ENCODE data around the gene ABR.

Gene ABR

DNA sequence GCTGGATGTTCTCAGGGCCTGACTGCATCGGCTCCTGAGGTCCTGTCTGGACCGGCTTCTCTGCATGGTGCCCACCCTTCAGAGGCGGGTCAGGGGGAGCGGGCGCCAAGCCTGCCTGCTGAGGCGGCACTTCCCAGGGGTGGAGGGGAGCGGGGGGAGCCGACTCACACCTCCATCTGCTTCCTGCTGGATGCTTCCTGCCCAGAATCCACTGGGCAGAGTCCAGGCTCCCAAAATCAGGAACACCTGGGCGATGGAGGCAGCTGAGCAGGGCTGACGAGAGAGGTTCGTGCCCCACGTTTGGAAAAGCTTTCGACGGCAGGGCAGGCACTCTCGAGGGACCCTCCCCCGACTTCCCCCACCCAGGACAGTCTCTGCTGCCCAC is 140.7 kb downstream of the ABR start:
- TF ChIP-seq, protein P1, sequence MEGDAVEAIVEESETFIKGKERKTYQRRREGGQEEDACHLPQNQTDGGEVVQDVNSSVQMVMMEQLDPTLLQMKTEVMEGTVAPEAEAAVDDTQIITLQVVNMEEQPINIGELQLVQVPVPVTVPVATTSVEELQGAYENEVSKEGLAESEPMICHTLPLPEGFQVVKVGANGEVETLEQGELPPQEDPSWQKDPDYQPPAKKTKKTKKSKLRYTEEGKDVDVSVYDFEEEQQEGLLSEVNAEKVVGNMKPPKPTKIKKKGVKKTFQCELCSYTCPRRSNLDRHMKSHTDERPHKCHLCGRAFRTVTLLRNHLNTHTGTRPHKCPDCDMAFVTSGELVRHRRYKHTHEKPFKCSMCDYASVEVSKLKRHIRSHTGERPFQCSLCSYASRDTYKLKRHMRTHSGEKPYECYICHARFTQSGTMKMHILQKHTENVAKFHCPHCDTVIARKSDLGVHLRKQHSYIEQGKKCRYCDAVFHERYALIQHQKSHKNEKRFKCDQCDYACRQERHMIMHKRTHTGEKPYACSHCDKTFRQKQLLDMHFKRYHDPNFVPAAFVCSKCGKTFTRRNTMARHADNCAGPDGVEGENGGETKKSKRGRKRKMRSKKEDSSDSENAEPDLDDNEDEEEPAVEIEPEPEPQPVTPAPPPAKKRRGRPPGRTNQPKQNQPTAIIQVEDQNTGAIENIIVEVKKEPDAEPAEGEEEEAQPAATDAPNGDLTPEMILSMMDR (IDR thresholded peaks at IDR 0.05; ENCODE audit: low read depth, low read length) = no peak
- DNase-seq (ENCODE audit: extremely low read depth, low read depth) = no peak

GRCh38 chr17:1038459-1039122 is 141.2 kb downstream of the ABR start:
- DNase-seq (ENCODE audit: extremely low read depth, low read depth) = no peak
- TF ChIP-seq, protein P1 (IDR thresholded peaks at IDR 0.05; ENCODE audit: low read depth, low read length) = no peak

DNA sequence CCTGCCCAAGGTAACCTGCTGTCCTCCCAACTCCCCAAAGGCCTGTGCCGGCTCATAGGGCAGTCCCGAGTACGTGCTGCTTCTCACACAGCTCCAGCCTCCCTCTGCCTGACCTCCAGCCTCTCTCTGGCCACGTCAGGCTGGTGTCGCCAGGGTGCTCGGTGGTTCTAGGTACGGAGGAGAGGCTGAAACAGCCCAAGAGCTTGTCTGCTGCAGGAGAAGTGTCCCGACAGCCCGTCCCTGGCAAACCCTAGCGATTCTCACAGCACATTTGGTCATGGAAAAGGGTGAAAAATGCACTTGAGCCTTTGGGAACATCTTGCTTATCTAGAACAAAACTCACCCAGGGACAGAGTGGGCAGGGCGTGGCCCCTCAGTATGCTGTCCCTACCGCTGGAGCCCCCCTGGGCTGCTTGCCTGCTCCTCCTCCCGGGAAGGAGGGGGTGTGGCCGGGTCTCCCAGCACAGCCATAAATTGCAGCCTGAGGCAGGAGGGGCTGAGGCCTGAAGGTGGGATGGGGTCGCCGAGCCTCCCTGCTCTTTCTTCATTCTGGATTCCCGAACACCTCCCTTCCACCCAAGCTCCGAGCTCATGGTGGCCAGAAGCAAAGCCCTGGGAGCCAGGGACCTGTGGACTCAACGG is 142.4 kb downstream of the ABR start:
- DNase-seq (ENCODE audit: extremely low read depth, low read depth) = no peak
- TF ChIP-seq, protein P1 (IDR thresholded peaks at IDR 0.05; ENCODE audit: low read depth, low read length) = no peak

- TF ChIP-seq, protein P1 (IDR thresholded peaks at IDR 0.05; ENCODE audit: low read depth, low read length) = no peak
- DNase-seq (ENCODE audit: extremely low read depth, low read depth) = no peak
These were observed 142.9 kb downstream of the ABR start for GRCh38 chr17:1036845-1037237.

DNA sequence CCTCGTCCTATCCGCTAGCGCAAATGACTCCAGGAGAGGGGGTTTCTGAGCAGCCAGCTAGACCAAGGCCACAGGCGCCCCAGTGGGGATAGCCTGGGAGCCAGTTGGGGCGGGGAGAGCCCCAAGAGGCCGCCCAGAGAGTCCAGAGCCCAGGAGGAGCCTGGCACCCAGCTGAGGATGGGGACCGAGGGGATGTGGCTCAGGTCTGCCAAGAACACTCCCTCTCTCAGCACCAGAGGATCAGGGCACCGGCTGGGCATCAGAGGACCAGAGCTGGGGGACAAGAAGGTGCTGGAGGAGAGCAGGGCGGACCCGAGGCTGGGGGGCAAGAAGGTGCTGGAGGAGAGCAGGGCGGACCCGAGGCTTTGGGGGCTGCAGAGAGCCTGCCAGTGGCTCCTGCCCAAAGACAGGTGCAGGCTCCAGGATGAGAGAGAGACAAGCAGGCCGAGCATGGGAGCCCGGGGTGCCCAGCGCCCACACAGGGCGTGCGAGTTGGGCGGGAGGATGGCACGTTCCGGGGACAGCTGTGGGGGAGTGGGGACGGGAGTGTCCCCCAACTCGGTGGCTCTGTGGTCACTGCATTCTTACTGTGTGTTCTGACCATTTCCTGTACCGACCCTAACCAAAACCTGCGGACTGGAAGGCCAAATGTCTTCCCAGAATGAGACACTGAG is 143.5 kb downstream of the ABR start:
- TF ChIP-seq, protein P1 (IDR thresholded peaks at IDR 0.05; ENCODE audit: low read depth, low read length) = no peak
- no peak for DNase-seq (ENCODE audit: extremely low read depth, low read depth)

GRCh38 chr17:1035546-1036170 is 144.1 kb downstream of the ABR start:
- TF ChIP-seq, protein P1 (IDR thresholded peaks at IDR 0.05; ENCODE audit: low read depth, low read length) = no peak
- DNase-seq (ENCODE audit: extremely low read depth, low read depth) = no peak
